GM18907 (cell line): Measurements from ENCODE around the gene CCL8.

ENCODE experiments used
- ATAC-seq: cut with Tn5 transposase; IDR thresholded peaks from one replicate; pipeline ENCODE4 v1.9.1; 2021; ENCODE audit warnings: mild to moderate bottlenecking, moderate library complexity; ENCODE audit not compliant: unreplicated experiment

CCL8 gene

GRCh38 chr17:34366529-34367107 is 47.4 kb downstream of the CCL8 start:
- ATAC-seq = no peak

- no peak for ATAC-seq
Measured at GRCh38 chr17:34367486-34368195, 48.4 kb downstream of the CCL8 start.

GRCh38 chr17:34368196-34368945 is 49.1 kb downstream of the CCL8 start:
- ATAC-seq = no peak

- no peak for ATAC-seq
Measured at GRCh38 chr17:34368946-34369500, 49.8 kb downstream of the CCL8 start.

GRCh38 chr17:34369571-34369970 is 50.3 kb downstream of the CCL8 start:
- no peak for ATAC-seq

- no peak for ATAC-seq
Measured at GRCh38 chr17:34370376-34370996, 51.3 kb downstream of the CCL8 start.

GRCh38 chr17:34370997-34371395 is 51.8 kb downstream of the CCL8 start:
- ATAC-seq = no peak
